ENCODE data around the gene OR2V1. TPM values are rescaled to one million over a fixed set of nuclear protein-coding genes. Genes with fewer than 3 reads are reported as not detected.
"Not testable (repeated sequence)": the region's sequence is repeated elsewhere in the genome, so short reads cannot be mapped to it uniquely, and the experiment has no call there.

The OR2V1 gene
- total RNA-seq, 4 donors from 2014 or later: not detected

DNA sequence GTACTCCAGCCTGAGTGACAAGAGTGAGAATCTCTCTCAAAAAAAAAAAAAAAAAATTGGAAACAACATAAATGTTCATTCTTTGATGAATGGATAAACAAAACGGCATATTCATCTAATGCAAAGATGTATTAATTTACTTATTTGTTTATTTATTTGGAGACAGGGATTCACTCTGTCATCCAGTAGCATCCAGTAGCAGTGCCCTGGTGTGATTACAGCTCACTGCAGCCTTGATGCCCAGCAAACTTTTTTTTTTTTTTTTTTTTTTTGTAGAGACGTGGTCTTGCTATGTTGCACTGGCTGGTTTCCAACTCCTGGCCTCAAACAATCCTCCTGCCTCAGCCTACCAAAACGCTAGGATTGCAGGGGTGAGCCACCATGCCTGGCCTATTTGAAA, 40.8 kb upstream of the OR2V1 start:
- no peaks in the 10 kb centered on the region for H3K4me1 ChIP-seq
- no peaks in the 10 kb centered on the region for H3K9me3 ChIP-seq
- no peak overlapping the region for H3K4me3 ChIP-seq
- TF ChIP-seq, protein P1, sequence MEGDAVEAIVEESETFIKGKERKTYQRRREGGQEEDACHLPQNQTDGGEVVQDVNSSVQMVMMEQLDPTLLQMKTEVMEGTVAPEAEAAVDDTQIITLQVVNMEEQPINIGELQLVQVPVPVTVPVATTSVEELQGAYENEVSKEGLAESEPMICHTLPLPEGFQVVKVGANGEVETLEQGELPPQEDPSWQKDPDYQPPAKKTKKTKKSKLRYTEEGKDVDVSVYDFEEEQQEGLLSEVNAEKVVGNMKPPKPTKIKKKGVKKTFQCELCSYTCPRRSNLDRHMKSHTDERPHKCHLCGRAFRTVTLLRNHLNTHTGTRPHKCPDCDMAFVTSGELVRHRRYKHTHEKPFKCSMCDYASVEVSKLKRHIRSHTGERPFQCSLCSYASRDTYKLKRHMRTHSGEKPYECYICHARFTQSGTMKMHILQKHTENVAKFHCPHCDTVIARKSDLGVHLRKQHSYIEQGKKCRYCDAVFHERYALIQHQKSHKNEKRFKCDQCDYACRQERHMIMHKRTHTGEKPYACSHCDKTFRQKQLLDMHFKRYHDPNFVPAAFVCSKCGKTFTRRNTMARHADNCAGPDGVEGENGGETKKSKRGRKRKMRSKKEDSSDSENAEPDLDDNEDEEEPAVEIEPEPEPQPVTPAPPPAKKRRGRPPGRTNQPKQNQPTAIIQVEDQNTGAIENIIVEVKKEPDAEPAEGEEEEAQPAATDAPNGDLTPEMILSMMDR (IDR thresholded peaks at IDR 0.05): no peak
- TF ChIP-seq POLR2A (IDR thresholded peaks at IDR 0.05): no peak
- H3K27me3 ChIP-seq: peaks cover 15 to 75% of the 10 kb centered on the region in 2 donors
- no peak for DNase-seq
- intact Hi-C loops (cut with DNase I; ENCODE audit: low total_unique reads): no loop called here
- no peaks in the 10 kb centered on the region for H3K36me3 ChIP-seq
- H3K27ac ChIP-seq: no peak overlapping the region

DNA sequence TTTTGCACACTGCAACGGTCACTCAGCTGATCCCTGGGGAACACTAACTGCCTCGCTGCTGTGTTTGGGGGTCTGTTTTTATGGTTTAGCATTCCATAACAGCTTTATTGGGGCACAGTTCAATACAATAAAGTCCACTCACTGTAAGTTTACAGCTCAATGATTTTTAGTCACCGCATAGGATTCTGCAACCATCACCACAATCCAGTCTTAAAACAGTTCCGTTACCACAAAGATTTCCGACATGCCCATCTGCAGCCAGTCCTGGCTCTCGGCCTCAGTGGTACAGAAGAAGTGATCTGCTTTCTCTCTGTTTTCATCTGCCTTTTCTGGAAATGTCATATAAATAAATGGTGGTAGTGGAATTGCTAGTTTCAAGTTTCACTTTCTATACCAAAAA, 40.0 kb upstream of the OR2V1 start:
- no peaks in the 10 kb centered on the region for H3K4me1 ChIP-seq
- no peaks in the 10 kb centered on the region for H3K36me3 ChIP-seq
- H3K27ac ChIP-seq: no peak overlapping the region
- no peak for DNase-seq
- peaks cover 15 to 75% of the 10 kb centered on the region in 2 donors for H3K27me3 ChIP-seq
- H3K4me3 ChIP-seq: no peak overlapping the region
- TF ChIP-seq POLR2A (IDR thresholded peaks at IDR 0.05): no peak
- TF ChIP-seq, protein P1 (IDR thresholded peaks at IDR 0.05): no peak
- intact Hi-C loops (cut with DNase I; ENCODE audit: low total_unique reads): no loop called here
- H3K9me3 ChIP-seq: no peaks in the 10 kb centered on the region

DNA sequence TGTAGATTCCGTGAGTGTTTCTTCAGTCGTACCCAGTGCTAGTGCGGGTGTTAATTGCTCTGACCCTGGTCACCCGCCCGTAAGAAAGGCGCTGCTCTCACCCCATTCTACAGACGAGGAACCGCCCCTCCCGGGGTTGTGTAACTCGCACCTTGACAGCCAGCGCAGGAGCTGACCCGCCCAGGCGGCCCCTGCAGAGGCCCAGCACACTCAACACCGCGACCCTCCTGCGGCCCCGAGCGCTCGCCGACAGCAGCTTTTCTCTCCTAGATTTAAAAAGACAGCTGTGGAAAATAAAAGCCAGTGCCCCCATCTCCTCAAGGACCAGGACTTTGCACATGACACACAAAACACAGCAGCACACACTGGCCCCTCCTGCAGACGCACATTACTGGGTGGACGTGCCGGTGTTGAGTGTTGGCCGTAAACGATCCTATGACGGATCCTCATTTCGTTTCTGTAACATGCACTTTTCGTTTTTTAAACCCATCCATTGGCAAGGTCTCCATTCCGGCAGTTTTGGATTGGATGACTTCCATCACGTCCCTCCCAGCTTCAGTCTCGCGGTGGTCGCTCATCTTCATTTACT, 39.4 kb upstream of the OR2V1 start:
- intact Hi-C loops (cut with DNase I; ENCODE audit: low total_unique reads): no loop called here
- Histone ChIP-seq H3K4me3 (no peak overlapping the region), H3K4me1 (no peaks in the 10 kb centered on the region), H3K27ac (no peak overlapping the region), H3K27me3 (peaks cover 15 to 71% of the 10 kb centered on the region in 2 donors), H3K9me3 (no peaks in the 10 kb centered on the region), H3K36me3 (no peaks in the 10 kb centered on the region)
- DNase-seq: no peak
- TF ChIP-seq, protein P1 (IDR thresholded peaks at IDR 0.05): no peak
- TF ChIP-seq POLR2A (IDR thresholded peaks at IDR 0.05): no peak

DNA sequence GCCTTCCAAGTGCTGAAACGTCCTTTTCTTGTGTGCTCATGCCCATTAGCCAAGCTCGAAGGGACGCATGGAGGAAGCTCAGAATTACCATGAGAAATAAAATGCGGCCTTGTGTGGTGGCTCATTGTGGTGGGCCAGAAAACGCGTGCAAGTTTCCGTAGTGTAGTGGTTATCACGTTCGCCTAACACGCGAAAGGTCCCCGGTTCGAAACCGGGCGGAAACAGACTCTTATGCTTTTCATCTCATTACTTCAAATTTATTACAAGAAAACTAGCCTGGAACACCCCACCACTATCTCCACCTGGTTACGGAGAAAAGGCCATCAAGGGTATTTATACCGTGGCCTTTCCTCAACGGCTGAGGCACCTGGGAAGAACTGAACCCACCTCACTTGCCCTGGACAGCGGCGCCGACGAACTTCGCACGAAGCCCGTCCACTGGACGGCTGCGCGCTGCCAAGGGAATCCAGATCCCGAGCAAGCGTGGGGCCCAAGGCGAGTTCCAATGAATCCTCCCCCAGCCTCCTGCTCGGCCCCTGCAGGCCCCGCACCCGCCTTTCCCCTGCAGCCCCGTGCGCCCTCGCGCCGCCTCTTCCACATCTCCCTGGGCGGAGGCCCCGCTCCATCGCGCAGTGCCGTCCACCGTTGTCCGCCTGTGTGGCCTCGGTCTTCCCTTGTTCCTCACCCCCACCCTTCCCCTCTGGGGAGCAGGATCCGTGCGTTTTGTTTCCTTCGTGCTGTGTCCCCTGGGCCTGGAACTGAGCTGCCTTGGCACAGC, 38.7 kb upstream of the OR2V1 start:
- H3K36me3 ChIP-seq; H3K4me3 ChIP-seq; H3K9me3 ChIP-seq; H3K27ac ChIP-seq; intact Hi-C loops (cut with DNase I; ENCODE audit: low total_unique reads); H3K4me1 ChIP-seq: not testable (repeated sequence)
- DNase-seq: peak; percentile 38 to 46
- H3K27me3 ChIP-seq: peaks cover 15 to 64% of the 10 kb centered on the region in 2 donors

DNA sequence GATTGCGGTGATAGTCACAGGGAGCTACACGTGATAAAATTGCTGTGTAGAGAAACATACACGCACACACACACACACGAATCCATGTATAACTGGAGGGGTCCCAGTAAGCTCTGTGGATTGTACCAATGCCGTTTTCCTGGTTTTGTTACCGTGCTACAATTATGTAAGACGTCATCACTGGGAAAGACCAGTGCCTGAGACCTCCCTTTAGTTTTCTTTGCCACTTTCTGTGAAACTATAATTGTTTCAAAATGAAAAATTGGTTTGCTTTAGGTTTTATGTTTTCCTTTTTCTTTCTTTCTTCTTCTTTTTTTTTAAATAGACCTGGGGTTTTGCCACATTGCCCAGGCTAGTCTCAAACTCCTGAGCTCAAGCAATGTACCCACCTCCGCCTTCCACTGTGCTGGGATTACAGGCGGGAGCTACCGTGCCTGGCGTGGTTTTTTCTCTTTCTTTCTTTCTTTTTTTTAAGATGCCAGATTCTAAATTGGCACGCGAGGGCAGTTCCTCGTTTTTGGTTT, 37.7 kb upstream of the OR2V1 start:
- H3K4me3 ChIP-seq: no peak overlapping the region
- no peak for DNase-seq
- H3K27ac ChIP-seq: no peak overlapping the region
- intact Hi-C loops (cut with DNase I; ENCODE audit: low total_unique reads): no loop called here
- no peaks in the 10 kb centered on the region for H3K36me3 ChIP-seq
- no peak for TF ChIP-seq POLR2A (IDR thresholded peaks at IDR 0.05)
- TF ChIP-seq, protein P1 (IDR thresholded peaks at IDR 0.05): no peak
- H3K27me3 ChIP-seq: peaks cover 15 to 62% of the 10 kb centered on the region in 2 donors
- no peaks in the 10 kb centered on the region for H3K9me3 ChIP-seq
- H3K4me1 ChIP-seq: no peaks in the 10 kb centered on the region

Measured in uterus (tissue), 4 donors.